Subcutaneous adipose tissue (tissue), 4 donors: ENCODE data around the gene MINDY4. TPM values are rescaled to one million over a fixed set of nuclear protein-coding genes. Genes with fewer than 3 reads are reported as not detected.

Source experiments
- total RNA-seq, 4 donors: library from RNA; depleted of rRNA; stranded (reverse); fragments of >200 nt; gene quantifications; one replicate each; pipeline ENCODE4 v1.1.0, GENCODE V29; 2016
- TF ChIP-seq, protein P1 (sequence below): fragments of 450-650 bp; IDR thresholded peaks from one replicate; pipeline ENCODE4 v1.5.1; 2016; ENCODE audit warnings: low read depth, mild to moderate bottlenecking, control low read depth, antibody characterized with exemption, moderate library complexity

Gene MINDY4
- total RNA-seq, 4 donors from 2014 or later: 3.7 to 8.5 (median 7.4) TPM

GRCh38 chr7:30886608-30887011, 115.4 kb downstream of the MINDY4 start:
- TF ChIP-seq, protein P1, sequence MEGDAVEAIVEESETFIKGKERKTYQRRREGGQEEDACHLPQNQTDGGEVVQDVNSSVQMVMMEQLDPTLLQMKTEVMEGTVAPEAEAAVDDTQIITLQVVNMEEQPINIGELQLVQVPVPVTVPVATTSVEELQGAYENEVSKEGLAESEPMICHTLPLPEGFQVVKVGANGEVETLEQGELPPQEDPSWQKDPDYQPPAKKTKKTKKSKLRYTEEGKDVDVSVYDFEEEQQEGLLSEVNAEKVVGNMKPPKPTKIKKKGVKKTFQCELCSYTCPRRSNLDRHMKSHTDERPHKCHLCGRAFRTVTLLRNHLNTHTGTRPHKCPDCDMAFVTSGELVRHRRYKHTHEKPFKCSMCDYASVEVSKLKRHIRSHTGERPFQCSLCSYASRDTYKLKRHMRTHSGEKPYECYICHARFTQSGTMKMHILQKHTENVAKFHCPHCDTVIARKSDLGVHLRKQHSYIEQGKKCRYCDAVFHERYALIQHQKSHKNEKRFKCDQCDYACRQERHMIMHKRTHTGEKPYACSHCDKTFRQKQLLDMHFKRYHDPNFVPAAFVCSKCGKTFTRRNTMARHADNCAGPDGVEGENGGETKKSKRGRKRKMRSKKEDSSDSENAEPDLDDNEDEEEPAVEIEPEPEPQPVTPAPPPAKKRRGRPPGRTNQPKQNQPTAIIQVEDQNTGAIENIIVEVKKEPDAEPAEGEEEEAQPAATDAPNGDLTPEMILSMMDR: no peak

GRCh38 chr7:30887464-30887872, 116.3 kb downstream of the MINDY4 start:
- TF ChIP-seq, protein P1: no peak

DNA sequence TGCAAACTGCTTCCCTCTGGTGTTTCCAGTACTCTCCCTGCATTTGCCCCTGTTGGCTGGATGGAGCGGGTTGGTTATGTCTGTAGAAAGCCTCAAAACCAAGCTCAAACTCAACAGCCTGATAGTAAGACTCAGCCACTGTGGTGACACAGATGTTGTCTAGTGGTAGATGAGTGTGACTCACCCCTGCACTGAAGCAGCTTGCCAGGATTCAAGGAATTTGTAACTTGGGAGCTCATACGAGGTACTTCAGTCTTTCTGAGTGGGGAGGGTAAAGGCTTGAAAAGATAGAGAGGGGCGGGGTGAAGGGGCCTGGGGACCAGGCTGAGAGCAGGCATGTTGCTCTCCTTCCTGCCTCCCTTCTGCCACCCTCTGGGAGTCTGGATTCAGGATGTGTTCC, 117.5 kb downstream of the MINDY4 start:
- TF ChIP-seq, protein P1: no peak

- TF ChIP-seq, protein P1: no peak
These were observed 119.0 kb downstream of the MINDY4 start for GRCh38 chr7:30890226-30890625.

DNA sequence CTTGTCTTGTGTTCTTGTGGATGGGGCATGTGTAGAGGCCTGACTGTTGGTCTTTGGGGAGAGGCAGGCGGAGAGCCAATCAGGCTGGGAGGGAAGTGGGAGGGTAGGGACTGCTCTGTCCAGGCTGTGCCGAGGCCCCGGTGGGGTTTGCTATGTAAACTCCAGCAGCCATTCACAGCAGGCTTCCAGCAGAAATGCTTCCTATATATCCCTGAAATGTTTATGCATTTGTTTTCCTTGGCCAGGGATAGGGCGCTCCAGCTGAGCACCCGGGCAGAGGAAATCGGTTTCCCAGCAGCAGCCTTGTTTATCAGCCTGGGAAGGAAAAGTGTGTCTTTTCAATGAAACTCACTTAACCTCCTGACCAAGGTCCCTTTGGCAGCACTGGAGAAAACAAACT, 122.1 kb downstream of the MINDY4 start:
- TF ChIP-seq, protein P1: no peak

- TF ChIP-seq, protein P1: no peak
These were observed 122.8 kb downstream of the MINDY4 start for GRCh38 chr7:30894009-30894408.

GRCh38 chr7:30894866-30895605, 123.8 kb downstream of the MINDY4 start:
- TF ChIP-seq, protein P1: no peak
